HepG2 (cell line): ENCODE results near the gene DLL1. TPM values are rescaled to one million over a fixed set of nuclear protein-coding genes. Genes with fewer than 3 reads are reported as not detected.

Experiments used
- ATM ChIP-seq: fragments of 450-650 bp; IDR thresholded peaks from 2 replicates; pipeline ENCODE4 v1.7.1; 2017; ENCODE audit warnings: mild to moderate bottlenecking, borderline replicate concordance
- GATAD2A ChIP-seq: IDR thresholded peaks from 2 replicates; pipeline ENCODE4 v1.6.1; 2016
- JUNB ChIP-seq: sonication (generic); formaldehyde crosslinking; IDR thresholded peaks from 2 replicates; pipeline ENCODE4 v1.8.0; 2022; ENCODE audit warnings: missing genetic modification reagents, mild to moderate bottlenecking, borderline replicate concordance
- NRL ChIP-seq: sonication (generic); formaldehyde crosslinking; IDR thresholded peaks from 2 replicates; pipeline ENCODE4 v1.5.0; 2020; ENCODE audit warnings: missing genetic modification reagents, mild to moderate bottlenecking, moderate library complexity, borderline replicate concordance
- ZNF331 ChIP-seq: sonication (generic); formaldehyde crosslinking; IDR thresholded peaks from 2 replicates; pipeline ENCODE4 v1.4.0; 2020; ENCODE audit warnings: missing genetic modification reagents
- ZNF33A ChIP-seq: sonication (generic); formaldehyde crosslinking; IDR thresholded peaks from 2 replicates; pipeline ENCODE4 v1.5.1; 2020; ENCODE audit warnings: missing genetic modification reagents, mild to moderate bottlenecking, moderate library complexity, borderline replicate concordance
- polyA plus RNA-seq, 8 experiments: library from polyadenylated mRNA; depleted of rRNA in 3 of 8; stranded (reverse) in 7 of 8; unstranded in 1 of 8; fragments of >200 nt; fragmentation: Illumina TruSeq in 4 of 8; extraction: Trizol in 4 of 8; gene quantifications; 2 replicates each; pipeline versions ENCODE4 v1.2.1 to v1.2.3, GENCODE V29; 2011 to 2016; ENCODE audit warnings: low read depth in 4 of 8, missing spikeins in 1 of 8, mixed read lengths in 1 of 8; ENCODE audit not compliant: insufficient read depth in 1 of 8
- total RNA-seq, 5 experiments: library from RNA; depleted of rRNA; stranded (reverse); fragments of >200 nt; fragmentation: Illumina TruSeq; extraction: Trizol; gene quantifications; 2 replicates each; pipeline ENCODE4 v1.2.3, GENCODE V29; 2016; ENCODE audit warnings: low read depth in 1 of 5
- TF ChIP-seq, protein P1 (sequence below): sonication (generic); formaldehyde crosslinking; conservative IDR thresholded peaks from 2 replicates; pipeline ENCODE4 v1.8.0; 2022; ENCODE audit warnings: low read depth, missing genetic modification reagents
- TF ChIP-seq, protein P2 (sequence below): IDR thresholded peaks from 2 replicates; pipeline ENCODE4 v1.6.1; 2018; ENCODE audit warnings: missing genetic modification reagents
- TF ChIP-seq, protein P3 (sequence below): sonication (generic); formaldehyde crosslinking; IDR thresholded peaks from 2 replicates; pipeline ENCODE4 v1.4.0; 2020; ENCODE audit warnings: missing genetic modification reagents
- TF ChIP-seq, protein P4 (sequence below): sonication (generic); formaldehyde crosslinking; IDR thresholded peaks from 2 replicates; pipeline ENCODE4 v1.8.0; 2022; ENCODE audit warnings: mild to moderate bottlenecking, missing genetic modification reagents, moderate library complexity
- TF ChIP-seq, protein P5 (sequence below), 2 experiments: fragments of 450-650 bp in 1 of 2; sonication (generic) in 1 of 2; formaldehyde crosslinking in 1 of 2; IDR thresholded peaks; 2 replicates each; pipeline versions ENCODE4 v1.6.1 to v1.8.0; 2016 to 2022; ENCODE audit warnings: antibody characterized with exemption in 1 of 2, mild to moderate bottlenecking in 1 of 2, missing genetic modification reagents in 1 of 2

Gene DLL1
- total and polyA plus RNA-seq, 2 of the 13 experiments (the other 11 are each of a cell fraction or from before 2014, with no cell fraction given), result not detected

DNA sequence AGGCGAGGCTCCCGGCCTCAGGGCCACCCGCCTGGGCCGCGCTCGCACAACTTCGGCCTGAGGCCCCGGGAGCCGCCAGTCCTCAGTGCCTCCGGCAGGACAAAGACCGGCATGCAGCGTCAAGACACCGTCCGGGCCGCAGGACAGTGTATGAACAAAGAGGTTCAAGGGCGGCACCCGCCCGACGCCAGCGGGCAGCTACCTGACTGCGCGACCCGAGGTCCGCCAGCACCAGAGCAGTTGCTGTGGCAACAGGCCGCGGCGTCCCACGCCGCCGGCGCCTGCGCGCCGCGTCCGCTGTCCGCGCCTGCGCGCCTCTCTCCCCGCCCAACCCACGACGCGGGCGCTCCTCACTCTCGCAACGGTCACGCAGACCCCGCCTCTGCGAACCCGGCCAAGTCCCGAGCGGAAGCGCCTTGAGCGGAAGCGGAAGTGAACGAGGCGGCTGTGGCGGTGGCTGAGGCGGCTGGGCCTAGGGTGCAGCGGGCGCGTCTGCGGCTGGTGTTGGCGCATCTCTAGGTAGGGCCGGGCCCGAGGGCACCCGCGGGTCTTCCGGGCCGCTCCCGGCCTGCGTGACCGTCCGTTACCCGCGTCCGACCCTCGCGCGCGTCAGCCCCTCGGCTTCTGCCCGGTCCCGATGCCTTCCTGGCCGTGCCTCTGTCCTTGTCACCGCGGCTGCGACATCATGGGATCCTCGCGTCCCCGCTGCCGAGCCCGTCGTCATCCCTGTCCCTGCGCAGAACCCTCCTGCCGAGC, 15.6 kb upstream of the DLL1 start, which contains the start of gene FAM120B (continued):
- TF ChIP-seq, protein P1, sequence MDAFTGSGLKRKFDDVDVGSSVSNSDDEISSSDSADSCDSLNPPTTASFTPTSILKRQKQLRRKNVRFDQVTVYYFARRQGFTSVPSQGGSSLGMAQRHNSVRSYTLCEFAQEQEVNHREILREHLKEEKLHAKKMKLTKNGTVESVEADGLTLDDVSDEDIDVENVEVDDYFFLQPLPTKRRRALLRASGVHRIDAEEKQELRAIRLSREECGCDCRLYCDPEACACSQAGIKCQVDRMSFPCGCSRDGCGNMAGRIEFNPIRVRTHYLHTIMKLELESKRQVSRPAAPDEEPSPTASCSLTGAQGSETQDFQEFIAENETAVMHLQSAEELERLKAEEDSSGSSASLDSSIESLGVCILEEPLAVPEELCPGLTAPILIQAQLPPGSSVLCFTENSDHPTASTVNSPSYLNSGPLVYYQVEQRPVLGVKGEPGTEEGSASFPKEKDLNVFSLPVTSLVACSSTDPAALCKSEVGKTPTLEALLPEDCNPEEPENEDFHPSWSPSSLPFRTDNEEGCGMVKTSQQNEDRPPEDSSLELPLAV, result no peak
- no peak for TF ChIP-seq ATM
- TF ChIP-seq, protein P2, sequence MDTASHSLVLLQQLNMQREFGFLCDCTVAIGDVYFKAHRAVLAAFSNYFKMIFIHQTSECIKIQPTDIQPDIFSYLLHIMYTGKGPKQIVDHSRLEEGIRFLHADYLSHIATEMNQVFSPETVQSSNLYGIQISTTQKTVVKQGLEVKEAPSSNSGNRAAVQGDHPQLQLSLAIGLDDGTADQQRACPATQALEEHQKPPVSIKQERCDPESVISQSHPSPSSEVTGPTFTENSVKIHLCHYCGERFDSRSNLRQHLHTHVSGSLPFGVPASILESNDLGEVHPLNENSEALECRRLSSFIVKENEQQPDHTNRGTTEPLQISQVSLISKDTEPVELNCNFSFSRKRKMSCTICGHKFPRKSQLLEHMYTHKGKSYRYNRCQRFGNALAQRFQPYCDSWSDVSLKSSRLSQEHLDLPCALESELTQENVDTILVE (CRISPR knock-in tag), result peak; percentile 89; the same call in 1 of the 2 replicates
- TF ChIP-seq NRL (CRISPR knock-in tag), result peak; percentile 95
- TF ChIP-seq, protein P3, sequence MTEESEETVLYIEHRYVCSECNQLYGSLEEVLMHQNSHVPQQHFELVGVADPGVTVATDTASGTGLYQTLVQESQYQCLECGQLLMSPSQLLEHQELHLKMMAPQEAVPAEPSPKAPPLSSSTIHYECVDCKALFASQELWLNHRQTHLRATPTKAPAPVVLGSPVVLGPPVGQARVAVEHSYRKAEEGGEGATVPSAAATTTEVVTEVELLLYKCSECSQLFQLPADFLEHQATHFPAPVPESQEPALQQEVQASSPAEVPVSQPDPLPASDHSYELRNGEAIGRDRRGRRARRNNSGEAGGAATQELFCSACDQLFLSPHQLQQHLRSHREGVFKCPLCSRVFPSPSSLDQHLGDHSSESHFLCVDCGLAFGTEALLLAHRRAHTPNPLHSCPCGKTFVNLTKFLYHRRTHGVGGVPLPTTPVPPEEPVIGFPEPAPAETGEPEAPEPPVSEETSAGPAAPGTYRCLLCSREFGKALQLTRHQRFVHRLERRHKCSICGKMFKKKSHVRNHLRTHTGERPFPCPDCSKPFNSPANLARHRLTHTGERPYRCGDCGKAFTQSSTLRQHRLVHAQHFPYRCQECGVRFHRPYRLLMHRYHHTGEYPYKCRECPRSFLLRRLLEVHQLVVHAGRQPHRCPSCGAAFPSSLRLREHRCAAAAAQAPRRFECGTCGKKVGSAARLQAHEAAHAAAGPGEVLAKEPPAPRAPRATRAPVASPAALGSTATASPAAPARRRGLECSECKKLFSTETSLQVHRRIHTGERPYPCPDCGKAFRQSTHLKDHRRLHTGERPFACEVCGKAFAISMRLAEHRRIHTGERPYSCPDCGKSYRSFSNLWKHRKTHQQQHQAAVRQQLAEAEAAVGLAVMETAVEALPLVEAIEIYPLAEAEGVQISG (CRISPR knock-in tag), result peak; percentile 95
- TF ChIP-seq ZNF331 (CRISPR knock-in tag), result peak; percentile 87
- TF ChIP-seq, protein P4, sequence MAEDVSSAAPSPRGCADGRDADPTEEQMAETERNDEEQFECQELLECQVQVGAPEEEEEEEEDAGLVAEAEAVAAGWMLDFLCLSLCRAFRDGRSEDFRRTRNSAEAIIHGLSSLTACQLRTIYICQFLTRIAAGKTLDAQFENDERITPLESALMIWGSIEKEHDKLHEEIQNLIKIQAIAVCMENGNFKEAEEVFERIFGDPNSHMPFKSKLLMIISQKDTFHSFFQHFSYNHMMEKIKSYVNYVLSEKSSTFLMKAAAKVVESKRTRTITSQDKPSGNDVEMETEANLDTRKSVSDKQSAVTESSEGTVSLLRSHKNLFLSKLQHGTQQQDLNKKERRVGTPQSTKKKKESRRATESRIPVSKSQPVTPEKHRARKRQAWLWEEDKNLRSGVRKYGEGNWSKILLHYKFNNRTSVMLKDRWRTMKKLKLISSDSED (CRISPR knock-in tag), result 0 out of 2 replicates have a peak, but pooled peaks have one; percentile 4
- peak; percentile 60 for TF ChIP-seq GATAD2A (CRISPR knock-in tag)
- TF ChIP-seq, protein P5, sequence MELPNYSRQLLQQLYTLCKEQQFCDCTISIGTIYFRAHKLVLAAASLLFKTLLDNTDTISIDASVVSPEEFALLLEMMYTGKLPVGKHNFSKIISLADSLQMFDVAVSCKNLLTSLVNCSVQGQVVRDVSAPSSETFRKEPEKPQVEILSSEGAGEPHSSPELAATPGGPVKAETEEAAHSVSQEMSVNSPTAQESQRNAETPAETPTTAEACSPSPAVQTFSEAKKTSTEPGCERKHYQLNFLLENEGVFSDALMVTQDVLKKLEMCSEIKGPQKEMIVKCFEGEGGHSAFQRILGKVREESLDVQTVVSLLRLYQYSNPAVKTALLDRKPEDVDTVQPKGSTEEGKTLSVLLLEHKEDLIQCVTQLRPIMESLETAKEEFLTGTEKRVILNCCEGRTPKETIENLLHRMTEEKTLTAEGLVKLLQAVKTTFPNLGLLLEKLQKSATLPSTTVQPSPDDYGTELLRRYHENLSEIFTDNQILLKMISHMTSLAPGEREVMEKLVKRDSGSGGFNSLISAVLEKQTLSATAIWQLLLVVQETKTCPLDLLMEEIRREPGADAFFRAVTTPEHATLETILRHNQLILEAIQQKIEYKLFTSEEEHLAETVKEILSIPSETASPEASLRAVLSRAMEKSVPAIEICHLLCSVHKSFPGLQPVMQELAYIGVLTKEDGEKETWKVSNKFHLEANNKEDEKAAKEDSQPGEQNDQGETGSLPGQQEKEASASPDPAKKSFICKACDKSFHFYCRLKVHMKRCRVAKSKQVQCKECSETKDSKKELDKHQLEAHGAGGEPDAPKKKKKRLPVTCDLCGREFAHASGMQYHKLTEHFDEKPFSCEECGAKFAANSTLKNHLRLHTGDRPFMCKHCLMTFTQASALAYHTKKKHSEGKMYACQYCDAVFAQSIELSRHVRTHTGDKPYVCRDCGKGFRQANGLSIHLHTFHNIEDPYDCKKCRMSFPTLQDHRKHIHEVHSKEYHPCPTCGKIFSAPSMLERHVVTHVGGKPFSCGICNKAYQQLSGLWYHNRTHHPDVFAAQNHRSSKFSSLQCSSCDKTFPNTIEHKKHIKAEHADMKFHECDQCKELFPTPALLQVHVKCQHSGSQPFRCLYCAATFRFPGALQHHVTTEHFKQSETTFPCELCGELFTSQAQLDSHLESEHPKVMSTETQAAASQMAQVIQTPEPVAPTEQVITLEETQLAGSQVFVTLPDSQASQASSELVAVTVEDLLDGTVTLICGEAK (IDR thresholded peaks at IDR 0.05), result peak; percentile 55
- TF ChIP-seq, protein P5 (CRISPR knock-in tag; IDR thresholded peaks at IDR 0.05), result peak; percentile 91
- TF ChIP-seq JUNB, result 0 out of 2 replicates have a peak, but pooled peaks have one; percentile 48
- TF ChIP-seq ZNF33A, result no peak
